AG04450 (cell line): ENCODE measurements around the gene AAGAB. TPM values are rescaled to one million over a fixed set of nuclear protein-coding genes. Genes with fewer than 3 reads are reported as not detected.
"Not testable (repeated sequence)": the region's sequence is repeated elsewhere in the genome, so short reads cannot be mapped to it uniquely, and the experiment has no call there.

Experiments used
- CTCF ChIA-PET: fragments of 300-600, 350-600 bp; formaldehyde crosslinking; extraction: SDS; loops from one replicate; lab custom pipeline; 2022; ENCODE audit warnings: antibody characterized with exemption, inconsistent platforms; lab: Charles Lee
- POLR2A ChIA-PET: fragments of 350-600 bp; formaldehyde crosslinking; extraction: SDS; loops from one replicate; lab custom pipeline; 2021; ENCODE audit warnings: antibody characterized with exemption, inconsistent platforms; lab: Yijun Ruan, JAX
- DNase-seq: peaks from one replicate; pipeline ENCODE4 v3.0.0-alpha.2; 2011; ENCODE audit warnings: low read depth, low spot score
- H3K27ac ChIP-seq: one replicate; pipeline ENCODE4 v1.5.1; 2012; ENCODE audit warnings: low read depth, low read length, control low read depth
- H3K27me3 ChIP-seq: one replicate; pipeline ENCODE4 v1.6.0; 2012; ENCODE audit warnings: low read length; ENCODE audit not compliant: control insufficient read depth, insufficient read depth
- H3K4me3 ChIP-seq: 2 replicates; pipeline ENCODE4 v1.5.1; 2011; ENCODE audit warnings: mild to moderate bottlenecking, low read depth, low read length, control low read depth
- H3K9me3 ChIP-seq: 2 replicates; pipeline ENCODE4 v1.5.1; 2012; ENCODE audit warnings: low read length; ENCODE audit not compliant: control insufficient read depth, insufficient read depth
- CTCF ChIP-seq: IDR thresholded peaks from 2 replicates; pipeline ENCODE4 v1.5.1; 2011; ENCODE audit warnings: low read depth, low read length, control low read depth, inconsistent platforms
- polyA plus RNA-seq: library from polyadenylated mRNA; depleted of rRNA; stranded (reverse); fragments of >200 nt; gene quantifications from 2 replicates; pipeline ENCODE4 v1.2.3, GENCODE V29; 2011

Gene AAGAB
- polyA plus RNA-seq, 1 experiment, result 58.0 TPM

GRCh38 chr15:67259806-67260205 is 5.3 kb upstream of the AAGAB start:
- TF ChIP-seq CTCF, result no peak
- CTCF ChIA-PET, result interaction anchor here (0.6 kb wide), 1 partner anchor 197 kb away, joined by 3 read pairs; no protein-coding TSS in a partner anchor
- Histone ChIP-seq H3K27ac (no peak overlapping the region), H3K4me3 (no peak overlapping the region), H3K27me3 (no peaks in the 10 kb centered on the region), H3K9me3 (no peaks in the 10 kb centered on the region; the same call in 1 of the 2 replicates)
- POLR2A ChIA-PET, result no interaction called here
- DNase-seq, result no peak

- Histone ChIP-seq H3K9me3 (no peaks in the 10 kb centered on the region; the same call in 1 of the 2 replicates), H3K27ac (no peak overlapping the region), H3K27me3 (no peaks in the 10 kb centered on the region), H3K4me3 (no peak overlapping the region)
- ChIA-PET POLR2A (no interaction called here), CTCF (interaction anchor here (0.6 kb wide), 1 partner anchor 197 kb away, joined by 3 read pairs; no protein-coding TSS in a partner anchor)
- no peak for TF ChIP-seq CTCF
- no peak for DNase-seq
Measured at GRCh38 chr15:67259379-67259778, 4.9 kb upstream of the AAGAB start.

GRCh38 chr15:67258412-67258811 is 4.0 kb upstream of the AAGAB start:
- H3K4me3 ChIP-seq, CTCF ChIA-PET, H3K27me3 ChIP-seq, H3K9me3 ChIP-seq, POLR2A ChIA-PET, H3K27ac ChIP-seq, DNase-seq: not testable (repeated sequence)

GRCh38 chr15:67256051-67256450 is 1.6 kb upstream of the AAGAB start:
- ChIA-PET POLR2A (no interaction called here), CTCF (no interaction called here)
- no peak for DNase-seq
- TF ChIP-seq CTCF, result no peak
- Histone ChIP-seq H3K27me3 (no peaks in the 10 kb centered on the region), H3K9me3 (no peaks in the 10 kb centered on the region; the same call in 1 of the 2 replicates), H3K27ac (no peak overlapping the region), H3K4me3 (no peak overlapping the region)

GRCh38 chr15:67253549-67254237 is 768 bp downstream of the AAGAB start:
- Histone ChIP-seq H3K27ac (peak overlapping the region; percentile 99), H3K27me3 (no peaks in the 10 kb centered on the region), H3K9me3 (no peaks in the 10 kb centered on the region; the same call in 1 of the 2 replicates), H3K4me3 (peak overlapping the region; percentile 97)
- no peak for DNase-seq
- ChIA-PET POLR2A (interaction anchor here (0.6 to 1.2 kb wide), 4 partner anchors 13 to 196 kb away, joined by 3 to 4 read pairs (median 4); no protein-coding TSS in a partner anchor), CTCF (interaction anchor here (0.5 kb wide), 1 partner anchor 8 kb away, joined by 4 read pairs; no protein-coding TSS in a partner anchor)
- TF ChIP-seq CTCF, result no peak
